GM18868 (cell line): ENCODE measurements around the gene DHODH.
"Not testable (repeated sequence)": the region's sequence is repeated elsewhere in the genome, so short reads cannot be mapped to it uniquely, and the experiment has no call there.

Experiments used
- ATAC-seq: cut with Tn5 transposase; IDR thresholded peaks from one replicate; pipeline ENCODE4 v1.9.1; 2021; ENCODE audit warnings: mild to moderate bottlenecking, moderate library complexity; ENCODE audit not compliant: unreplicated experiment

The DHODH gene

GRCh38 chr16:72050769-72051464 is 42.4 kb downstream of the DHODH start:
- no peak for ATAC-seq

GRCh38 chr16:72051818-72052217 is 43.3 kb downstream of the DHODH start:
- ATAC-seq: no peak

- ATAC-seq: not testable (repeated sequence)
Measured at GRCh38 chr16:72054254-72054847, 45.8 kb downstream of the DHODH start, which contains the start of gene HP. Gene HP (plus strand): TSS chr16:72054505. CDS start chr16:72054653, 148 bp downstream.

GRCh38 chr16:72055911-72056310 is 47.4 kb downstream of the DHODH start:
- ATAC-seq: no peak

- not testable (repeated sequence) for ATAC-seq
Measured at GRCh38 chr16:72057313-72057712, 48.8 kb downstream of the DHODH start.

- not testable (repeated sequence) for ATAC-seq
Measured at GRCh38 chr16:72059060-72059459, 50.5 kb downstream of the DHODH start.

- ATAC-seq: no peak
Measured at GRCh38 chr16:72060405-72060804, 51.9 kb downstream of the DHODH start.

- ATAC-seq: no peak
Measured at GRCh38 chr16:72061564-72061963, 53.0 kb downstream of the DHODH start.

GRCh38 chr16:72064361-72064894 is 55.9 kb downstream of the DHODH start:
- no peak for ATAC-seq

GRCh38 chr16:72066747-72067146 is 58.2 kb downstream of the DHODH start:
- peak; percentile 46 for ATAC-seq

- ATAC-seq: no peak
Measured at GRCh38 chr16:72068930-72069329, 60.4 kb downstream of the DHODH start.

GRCh38 chr16:72072514-72073342 is 64.2 kb downstream of the DHODH start:
- ATAC-seq: no peak

GRCh38 chr16:72073560-72074230 is 65.2 kb downstream of the DHODH start:
- ATAC-seq: no peak

GRCh38 chr16:72075067-72075466 is 66.5 kb downstream of the DHODH start:
- not testable (repeated sequence) for ATAC-seq
